ENCODE measurements around the gene MCCC1.

- TF ChIP-seq EZH2phosphoT487 (IDR thresholded peaks at IDR 0.05; ENCODE audit: low read length): no peak
- TF ChIP-seq CTCF (IDR thresholded peaks at IDR 0.05; ENCODE audit: low read length): no peak
Measured at GRCh38 chr3:183046883-183047282, 52.4 kb downstream of the MCCC1 start.

Measured in MM.1S (cell line).